Measurements from ENCODE around the gene PAGE2.

Gene PAGE2

GRCh38 chrX:55074851-55075467 is 13.9 kb upstream of the PAGE2 start, which contains the start of gene PAGE2B:
Gene PAGE2B, plus strand, starts transcription at chrX:55075030. Its CDS starts 1,012 bp downstream, at chrX:55076042.
- DNase-seq (ENCODE audit: low spot score): no peak
- TF ChIP-seq CTCF (IDR thresholded peaks at IDR 0.05; ENCODE audit: extremely low read depth, missing control alignments): no peak

- no peak for DNase-seq (ENCODE audit: low spot score)
- TF ChIP-seq CTCF (IDR thresholded peaks at IDR 0.05; ENCODE audit: extremely low read depth, missing control alignments): no peak
These were observed 9.9 kb downstream of the PAGE2 start for GRCh38 chrX:55098691-55099090.

DNA sequence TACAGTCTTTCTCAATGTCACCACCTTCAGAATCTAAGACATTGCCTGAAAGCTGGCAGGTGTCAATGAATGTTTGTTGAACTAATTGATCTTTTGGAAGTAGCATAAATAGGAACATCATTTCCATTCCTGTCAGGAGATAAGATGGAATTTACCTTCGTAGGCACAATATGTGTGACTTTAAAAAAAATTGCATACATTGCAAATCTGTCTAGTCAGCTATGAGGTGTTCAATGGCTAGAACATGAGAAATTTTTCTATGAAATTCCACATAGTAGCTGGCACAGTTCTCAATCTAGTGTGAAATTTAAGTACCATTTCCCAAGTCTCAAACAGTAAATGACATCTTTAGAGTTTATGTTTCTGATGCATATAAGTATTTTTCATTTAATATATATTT is 10.3 kb downstream of the PAGE2 start:
- DNase-seq (ENCODE audit: low spot score): no peak
- no peak for TF ChIP-seq CTCF (IDR thresholded peaks at IDR 0.05; ENCODE audit: extremely low read depth, missing control alignments)

GRCh38 chrX:55102754-55103153 is 13.9 kb downstream of the PAGE2 start:
- no peak for DNase-seq (ENCODE audit: low spot score)
- TF ChIP-seq CTCF (IDR thresholded peaks at IDR 0.05; ENCODE audit: extremely low read depth, missing control alignments): no peak

- no peak for DNase-seq (ENCODE audit: low spot score)
- TF ChIP-seq CTCF (IDR thresholded peaks at IDR 0.05; ENCODE audit: extremely low read depth, missing control alignments): no peak
These were observed 18.4 kb downstream of the PAGE2 start for GRCh38 chrX:55107262-55107661.

DNA sequence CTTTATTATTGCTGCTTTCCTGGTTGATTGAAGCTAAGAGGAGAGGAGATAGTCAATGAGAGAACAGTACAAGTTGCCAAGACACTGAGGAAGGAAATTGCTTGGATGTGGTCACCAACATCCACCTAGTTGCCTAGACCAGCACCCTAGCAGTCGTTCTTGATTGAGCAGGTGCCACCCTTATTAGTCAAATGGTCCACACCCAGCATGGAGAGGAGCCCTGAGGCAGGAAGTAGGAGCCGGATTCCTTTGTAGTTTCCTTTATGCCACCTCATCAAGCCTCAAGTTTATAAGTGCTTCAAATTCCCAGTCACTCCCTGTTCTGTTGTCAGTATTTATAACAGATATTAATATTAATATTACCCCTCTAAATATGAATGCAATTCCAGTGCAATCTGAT is 19.1 kb downstream of the PAGE2 start:
- no peak for TF ChIP-seq CTCF (IDR thresholded peaks at IDR 0.05; ENCODE audit: extremely low read depth, missing control alignments)
- DNase-seq (ENCODE audit: low spot score): no peak

DNA sequence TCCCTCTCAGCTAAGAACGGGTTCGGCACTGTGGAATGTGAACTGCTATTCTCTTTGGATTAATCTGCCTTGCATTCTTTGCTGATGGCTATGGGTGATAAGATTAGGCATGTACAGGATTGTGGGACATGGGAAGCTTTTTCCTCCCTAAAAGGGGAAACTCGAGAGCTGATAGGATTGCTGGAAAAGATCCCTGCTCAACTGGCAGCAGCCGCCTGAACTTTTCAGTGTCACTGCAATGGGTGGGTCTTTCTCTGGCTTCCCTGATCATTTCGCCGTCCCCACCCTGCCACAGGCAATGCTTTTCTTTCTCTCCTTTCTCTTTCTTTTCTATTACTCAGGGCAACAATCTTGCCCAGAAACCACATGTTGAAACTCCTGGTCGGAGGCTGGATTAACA is 20.5 kb downstream of the PAGE2 start:
- no peak for DNase-seq (ENCODE audit: low spot score)
- no peak for TF ChIP-seq CTCF (IDR thresholded peaks at IDR 0.05; ENCODE audit: extremely low read depth, missing control alignments)
